HCT116 (cell line): Measurements from ENCODE around the gene KIAA1755. TPM values are rescaled to one million over a fixed set of nuclear protein-coding genes. Genes with fewer than 3 reads are reported as not detected.

Experiments used
- total RNA-seq: library from RNA; stranded (reverse); gene quantifications from one replicate; pipeline ENCODE4 v1.2.1, GENCODE V29; 2021; ENCODE audit not compliant: unreplicated experiment

KIAA1755 gene
- total RNA-seq, 1 experiment from 2014 or later: not detected

Other genes starting within 250 kb of the KIAA1755 start
- gene TTI1, start 227.3 kb downstream of the KIAA1755 start, total RNA-seq: 26.9 TPM
- 30.7 TPM for gene RPRD1B, start 227.0 kb downstream of the KIAA1755 start, total RNA-seq
- gene TGM2, start 95.5 kb downstream of the KIAA1755 start, total RNA-seq: 6.1 TPM
- gene BPI, start 43.4 kb upstream of the KIAA1755 start, total RNA-seq: not detected
- gene LBP, start 85.7 kb upstream of the KIAA1755 start, total RNA-seq: 0.15 TPM
- 65.7 TPM for gene SNHG17, start 174.6 kb upstream of the KIAA1755 start, total RNA-seq
- 24.0 TPM for gene RALGAPB, start 212.1 kb upstream of the KIAA1755 start, total RNA-seq